Transverse colon (tissue), 4 donors: Measurements from ENCODE around the gene SUGCT. TPM values are rescaled to one million over a fixed set of nuclear protein-coding genes. Genes with fewer than 3 reads are reported as not detected.

ENCODE experiments used
- DNase-seq: peaks from one replicate; pipeline ENCODE4 v3.0.0-alpha.2; 2019
- H3K27ac ChIP-seq, 4 donors: fragments of 200-600 bp; sonication (generic); 2 replicates each; pipeline ENCODE4 v1.5.1; 2016 to 2018; ENCODE audit warnings: inconsistent platforms in 4 of 4
- H3K27me3 ChIP-seq: fragments of 200-600 bp; sonication (generic); 2 replicates; pipeline ENCODE4 v1.5.1; 2017; ENCODE audit warnings: inconsistent platforms
- H3K36me3 ChIP-seq, 4 donors: fragments of 200-600 bp; sonication (generic); 2 replicates each; pipeline ENCODE4 v1.5.1; 2017 to 2019; ENCODE audit warnings: inconsistent platforms in 4 of 4
- H3K4me1 ChIP-seq, 4 donors: fragments of 200-600 bp; sonication (generic); 2 replicates each; pipeline ENCODE4 v1.5.1; 2017 to 2020; ENCODE audit warnings: inconsistent platforms in 4 of 4
- H3K4me3 ChIP-seq, 4 donors: fragments of 200-600 bp; sonication (generic); 1 replicate in 1 of 4; 2 replicates in 3 of 4; pipeline versions ENCODE4 v1.5.1 to v1.6.1; 2017 to 2019; ENCODE audit warnings: inconsistent platforms in 4 of 4
- H3K9me3 ChIP-seq, 2 donors: fragments of 200-600 bp; sonication (generic); 2 replicates each; pipeline ENCODE4 v1.5.1; 2017 to 2019; ENCODE audit warnings: inconsistent platforms in 2 of 2
- CTCF ChIP-seq, 5 experiments: fragments of 200-600 bp in 3 of 5; fragments of 450-650 bp in 2 of 5; sonication (generic) in 3 of 5; IDR thresholded peaks; 1 replicate in 2 of 5; 2 replicates in 3 of 5; pipeline ENCODE4 v1.5.1; 2016 to 2017; ENCODE audit warnings: antibody characterized with exemption in 5 of 5, inconsistent platforms in 3 of 5, mild to moderate bottlenecking in 2 of 5, moderate library complexity in 1 of 5
- EP300 ChIP-seq: sonication (generic); formaldehyde crosslinking; IDR thresholded peaks from one replicate; pipeline ENCODE4 v1.6.1; 2017; ENCODE audit warnings: antibody characterized with exemption, low read depth
- POLR2A ChIP-seq: fragments of 450-650 bp; IDR thresholded peaks from one replicate; pipeline ENCODE4 v1.6.1; 2016; ENCODE audit warnings: antibody characterized with exemption, mild to moderate bottlenecking, moderate library complexity
- POLR2AphosphoS5 ChIP-seq, 3 donors: sonication (generic); formaldehyde crosslinking; IDR thresholded peaks; one replicate each; pipeline ENCODE4 v1.6.1; 2016; ENCODE audit warnings: antibody characterized with exemption in 3 of 3
- WGBS, 2 donors: methylation state at CpG; one replicate each; pipeline ENCODE4 v1.1.5; 2018; ENCODE audit warnings: low coverage in 1 of 2; 5-methylcytosine and 5-hydroxymethylcytosine counted together
- in situ Hi-C, 4 donors: fragments of 200-750 bp; cut with MboI; loops; one replicate each; pipeline versions ENCODE4 v1.15.0 to v1.15.1; 2017; ENCODE audit warnings: low sequenced_read_pairs in 3 of 4, low pct_ligation_motif_present in 1 of 4, low pct_unique_long_range_greater_than_20kb in 1 of 4
- intact Hi-C: fragments of 100-400 bp; cut with DNase I; formaldehyde crosslinking; loops from one replicate; pipeline ENCODE4 v1.15.1; 2023; ENCODE audit warnings: low total_unique reads
- total RNA-seq, 4 donors: library from RNA; depleted of rRNA; stranded (reverse); fragments of >200 nt; gene quantifications; one replicate each; pipeline ENCODE4 v1.1.0, GENCODE V29; 2016

The SUGCT gene
- total RNA-seq, 4 donors from 2014 or later: 2.6 to 44.5 (median 15.9) TPM

DNA sequence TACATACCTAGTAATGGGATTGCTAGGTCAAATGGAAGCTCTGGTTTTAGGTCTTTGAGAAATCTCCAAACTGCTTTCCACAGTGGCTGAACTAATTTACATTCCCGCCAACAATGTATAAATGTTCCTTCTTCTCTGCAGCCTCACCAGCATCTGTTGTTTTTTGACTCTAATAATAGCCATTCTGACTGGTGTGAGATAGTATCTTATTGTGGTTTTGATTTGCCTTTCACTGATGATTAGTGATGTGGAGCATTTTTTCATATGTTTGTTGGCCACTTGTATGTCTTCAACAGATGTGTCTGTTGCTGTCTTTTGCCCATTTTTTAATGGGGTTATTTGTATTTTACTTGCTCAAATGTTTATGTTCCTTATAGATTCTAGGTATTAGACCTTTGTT lies 675.5 kb downstream of the SUGCT start:
- intact Hi-C loops: no loop called here

DNA sequence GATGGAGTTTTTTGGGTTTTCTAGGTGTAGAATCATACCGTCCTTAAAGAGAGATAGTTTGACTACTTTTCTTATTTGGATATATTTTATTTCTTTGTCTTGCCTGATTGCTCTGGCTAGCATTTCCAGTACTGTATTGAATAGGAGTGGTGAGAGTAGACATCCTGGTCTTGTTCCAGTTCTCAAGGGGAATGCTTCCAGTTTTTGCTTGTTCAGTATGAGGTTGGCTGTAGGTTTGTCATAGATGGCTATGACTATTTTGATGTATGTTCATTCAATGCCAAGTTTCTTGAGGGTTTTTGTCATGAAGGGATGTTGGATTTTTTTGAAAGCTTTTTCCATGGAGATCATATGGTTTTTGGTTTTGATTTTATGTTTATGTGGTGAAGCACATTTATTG lies 676.9 kb downstream of the SUGCT start:
- no peaks in the 10 kb centered on the region for H3K9me3 ChIP-seq
- H3K27me3 ChIP-seq: no peaks in the 10 kb centered on the region
- no peak for TF ChIP-seq POLR2A
- DNase-seq: no peak
- in situ Hi-C loops: no loop called here
- no peaks in the 10 kb centered on the region for H3K36me3 ChIP-seq
- 97% methylated on average over 1 of the region's 1 CpG; no CpG with 5 or more reads in 1 of the 2 donors for WGBS, 2 donors
- H3K4me1 ChIP-seq: peaks cover 0 to 4% (median 0%) of the 10 kb centered on the region in 4 donors
- H3K4me3 ChIP-seq: no peak overlapping the region
- no peak overlapping the region for H3K27ac ChIP-seq
- intact Hi-C loops: no loop called here

More for the DNA sequence above, 675.5 kb downstream of the SUGCT start:
- no peak for DNase-seq
- in situ Hi-C loops: no loop called here
- H3K9me3 ChIP-seq: no peaks in the 10 kb centered on the region
- TF ChIP-seq POLR2A: no peak
- TF ChIP-seq CTCF (IDR thresholded peaks at IDR 0.05): no peak
- TF ChIP-seq POLR2AphosphoS5 (IDR thresholded peaks at IDR 0.05): no peak
- no peak for TF ChIP-seq EP300
- 85% methylated on average over 1 of the region's 1 CpG; no CpG with 5 or more reads in 1 of the 2 donors for WGBS, 2 donors
- no peak overlapping the region for H3K27ac ChIP-seq
- H3K36me3 ChIP-seq: no peaks in the 10 kb centered on the region
- no peak overlapping the region for H3K4me3 ChIP-seq
- H3K27me3 ChIP-seq: no peaks in the 10 kb centered on the region
- peaks cover 0 to 8% (median 3%) of the 10 kb centered on the region in 4 donors for H3K4me1 ChIP-seq

- intact Hi-C loops (no loop called here), in situ Hi-C loops (no loop called here)
- no peaks in the 10 kb centered on the region for H3K27me3 ChIP-seq
- H3K36me3 ChIP-seq: no peaks in the 10 kb centered on the region
- no peak overlapping the region for H3K4me3 ChIP-seq
- WGBS, 2 donors: 80 to 95% methylated on average over 1 of the region's 2 CpGs
- TF ChIP-seq POLR2A (no peak), EP300 (no peak), POLR2AphosphoS5 (IDR thresholded peaks at IDR 0.05) (no peak), CTCF (IDR thresholded peaks at IDR 0.05) (no peak)
- H3K27ac ChIP-seq: no peak overlapping the region
- no peaks in the 10 kb centered on the region for H3K9me3 ChIP-seq
- no peaks in the 10 kb centered on the region for H3K4me1 ChIP-seq
- no peak for DNase-seq
Measured at GRCh38 chr7:40815022-40815421, 680.2 kb downstream of the SUGCT start.

- 92 to 100% methylated on average over 1 to 4 of the region's 4 CpGs for WGBS, 2 donors
- no peak for DNase-seq
- Histone ChIP-seq H3K27ac (no peak overlapping the region), H3K4me1 (no peaks in the 10 kb centered on the region), H3K36me3 (no peaks in the 10 kb centered on the region), H3K4me3 (no peak overlapping the region), H3K27me3 (no peaks in the 10 kb centered on the region), H3K9me3 (no peaks in the 10 kb centered on the region)
- in situ Hi-C loops (no loop called here), intact Hi-C loops (no loop called here)
- no peak for TF ChIP-seq POLR2AphosphoS5 (IDR thresholded peaks at IDR 0.05)
- no peak for TF ChIP-seq EP300
- no peak for TF ChIP-seq CTCF (IDR thresholded peaks at IDR 0.05)
- no peak for TF ChIP-seq POLR2A
Measured at GRCh38 chr7:40815512-40815911, 680.7 kb downstream of the SUGCT start.

DNA sequence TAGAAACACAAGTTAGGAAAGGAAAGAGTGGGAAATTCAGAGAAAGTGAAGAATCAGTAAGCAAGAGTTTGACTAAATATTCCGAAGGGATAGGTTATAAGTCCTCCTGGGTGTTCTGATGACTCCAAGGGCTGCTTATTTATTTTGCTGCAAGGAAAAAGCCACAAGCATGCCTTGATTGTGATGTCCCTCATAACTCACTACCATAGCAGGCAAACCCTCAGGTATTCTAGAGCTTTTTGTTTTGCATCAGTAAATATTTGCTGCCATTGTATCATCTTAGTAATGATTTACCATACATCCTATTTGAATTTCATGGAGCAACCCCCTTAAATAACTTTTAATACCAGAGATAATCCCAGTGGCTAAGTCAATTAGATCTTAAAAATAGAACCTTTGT lies 688.1 kb downstream of the SUGCT start:
- Histone ChIP-seq H3K27me3 (no peaks in the 10 kb centered on the region), H3K36me3 (no peaks in the 10 kb centered on the region), H3K27ac (no peak overlapping the region), H3K9me3 (no peaks in the 10 kb centered on the region), H3K4me1 (peaks cover 0 to 19% (median 11%) of the 10 kb centered on the region in 4 donors), H3K4me3 (no peak overlapping the region)
- WGBS, 2 donors: 98 to 100% methylated on average over 1 of the region's 1 CpG
- no peak for TF ChIP-seq CTCF (IDR thresholded peaks at IDR 0.05)
- TF ChIP-seq EP300: no peak
- TF ChIP-seq POLR2AphosphoS5 (IDR thresholded peaks at IDR 0.05): no peak
- TF ChIP-seq POLR2A: no peak
- intact Hi-C loops (no loop called here), in situ Hi-C loops (no loop called here)
- DNase-seq: no peak
